ENCODE measurements around the gene GPHN.
"Not testable (repeated sequence)": the region's sequence is repeated elsewhere in the genome, so short reads cannot be mapped to it uniquely, and the experiment has no call there.

GPHN gene

GRCh38 chr14:66680216-66680615 is 172.3 kb downstream of the GPHN start:
- TF ChIP-seq, protein P1, sequence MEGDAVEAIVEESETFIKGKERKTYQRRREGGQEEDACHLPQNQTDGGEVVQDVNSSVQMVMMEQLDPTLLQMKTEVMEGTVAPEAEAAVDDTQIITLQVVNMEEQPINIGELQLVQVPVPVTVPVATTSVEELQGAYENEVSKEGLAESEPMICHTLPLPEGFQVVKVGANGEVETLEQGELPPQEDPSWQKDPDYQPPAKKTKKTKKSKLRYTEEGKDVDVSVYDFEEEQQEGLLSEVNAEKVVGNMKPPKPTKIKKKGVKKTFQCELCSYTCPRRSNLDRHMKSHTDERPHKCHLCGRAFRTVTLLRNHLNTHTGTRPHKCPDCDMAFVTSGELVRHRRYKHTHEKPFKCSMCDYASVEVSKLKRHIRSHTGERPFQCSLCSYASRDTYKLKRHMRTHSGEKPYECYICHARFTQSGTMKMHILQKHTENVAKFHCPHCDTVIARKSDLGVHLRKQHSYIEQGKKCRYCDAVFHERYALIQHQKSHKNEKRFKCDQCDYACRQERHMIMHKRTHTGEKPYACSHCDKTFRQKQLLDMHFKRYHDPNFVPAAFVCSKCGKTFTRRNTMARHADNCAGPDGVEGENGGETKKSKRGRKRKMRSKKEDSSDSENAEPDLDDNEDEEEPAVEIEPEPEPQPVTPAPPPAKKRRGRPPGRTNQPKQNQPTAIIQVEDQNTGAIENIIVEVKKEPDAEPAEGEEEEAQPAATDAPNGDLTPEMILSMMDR (IDR thresholded peaks at IDR 0.05; ENCODE audit: low read depth, low read length, missing control alignments), result no peak
- H3K4me3 ChIP-seq (ENCODE audit: low read depth, low read length), result no peak overlapping the region
- no peak for DNase-seq (ENCODE audit: low read depth)

- no peak overlapping the region for H3K4me3 ChIP-seq (ENCODE audit: low read depth, low read length)
- TF ChIP-seq, protein P1 (IDR thresholded peaks at IDR 0.05; ENCODE audit: low read depth, low read length, missing control alignments), result no peak
- no peak for DNase-seq (ENCODE audit: low read depth)
Observed at GRCh38 chr14:66696326-66696725, 188.4 kb downstream of the GPHN start.

DNA sequence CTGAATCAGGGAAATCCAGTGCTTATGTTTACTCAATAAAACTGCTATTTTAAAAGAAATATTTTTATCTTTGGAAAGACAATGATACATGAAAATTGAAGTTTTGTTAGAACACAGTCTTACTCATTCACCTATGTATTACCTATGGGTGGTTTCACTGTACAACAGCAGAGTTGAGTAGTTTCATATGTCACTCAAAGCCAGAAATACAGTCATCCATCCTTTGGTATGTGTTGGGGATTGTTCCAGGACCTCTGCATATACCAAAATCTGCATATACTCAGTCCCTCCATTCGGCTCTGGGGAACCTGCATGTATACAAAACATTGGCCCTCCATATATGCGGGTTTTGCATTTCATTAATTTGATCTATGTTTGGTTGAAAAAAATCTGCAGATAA is 190.6 kb downstream of the GPHN start:
- no peak overlapping the region for H3K4me3 ChIP-seq (ENCODE audit: low read depth, low read length)
- TF ChIP-seq, protein P1 (IDR thresholded peaks at IDR 0.05; ENCODE audit: low read depth, low read length, missing control alignments), result no peak
- DNase-seq (ENCODE audit: low read depth), result no peak

- no peak for DNase-seq (ENCODE audit: low read depth)
- no peak overlapping the region for H3K4me3 ChIP-seq (ENCODE audit: low read depth, low read length)
- TF ChIP-seq, protein P1 (IDR thresholded peaks at IDR 0.05; ENCODE audit: low read depth, low read length, missing control alignments), result no peak
Observed at GRCh38 chr14:66701813-66702212, 193.9 kb downstream of the GPHN start.

- no peak for DNase-seq (ENCODE audit: low read depth)
- no peak overlapping the region for H3K4me3 ChIP-seq (ENCODE audit: low read depth, low read length)
- TF ChIP-seq, protein P1 (IDR thresholded peaks at IDR 0.05; ENCODE audit: low read depth, low read length, missing control alignments), result no peak
Observed at GRCh38 chr14:66708267-66708666, 200.3 kb downstream of the GPHN start.

DNA sequence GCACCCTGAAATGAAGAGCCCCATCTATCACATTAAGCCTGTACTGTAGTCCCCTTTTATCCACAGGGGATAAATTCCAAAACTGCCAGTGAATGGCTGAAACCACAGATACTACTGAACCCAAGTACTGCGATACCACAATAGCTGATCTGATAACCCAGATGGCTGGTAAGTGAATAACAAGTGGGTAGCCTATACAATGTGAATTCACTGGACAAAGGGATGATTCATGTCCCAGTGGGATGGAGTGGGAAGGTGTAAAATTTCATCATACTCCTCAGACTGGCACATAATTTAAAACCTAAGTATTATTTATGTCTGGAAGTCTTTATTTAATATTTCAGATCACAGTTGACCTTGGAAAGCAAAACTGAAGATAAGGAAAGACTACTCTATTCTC is 201.3 kb downstream of the GPHN start:
- TF ChIP-seq, protein P1 (IDR thresholded peaks at IDR 0.05; ENCODE audit: low read depth, low read length, missing control alignments), result no peak
- H3K4me3 ChIP-seq (ENCODE audit: low read depth, low read length), result no peak overlapping the region
- DNase-seq (ENCODE audit: low read depth), result no peak

DNA sequence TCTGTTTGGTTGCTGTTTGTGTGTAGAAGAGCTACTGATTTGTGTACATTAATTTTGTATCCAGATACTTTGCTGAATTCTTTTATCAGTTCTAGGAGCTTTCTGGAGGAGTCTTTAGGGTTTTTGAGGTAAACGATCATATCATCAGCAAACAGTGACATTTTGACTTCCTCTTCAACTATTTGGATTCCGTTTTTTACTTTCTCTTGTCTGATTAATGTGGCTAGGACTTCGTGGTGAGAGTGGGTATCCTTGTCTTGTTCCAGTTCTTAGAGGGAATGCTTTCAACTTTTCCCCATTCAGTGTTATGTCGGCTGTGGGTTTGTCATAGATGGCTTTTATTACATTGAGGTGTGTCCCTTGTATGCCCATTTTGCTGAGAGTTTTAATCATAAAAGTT is 206.3 kb downstream of the GPHN start:
- not testable (repeated sequence) for H3K4me3 ChIP-seq (ENCODE audit: low read depth, low read length); DNase-seq (ENCODE audit: low read depth)

GRCh38 chr14:66715313-66715712 is 207.4 kb downstream of the GPHN start:
- H3K4me3 ChIP-seq (ENCODE audit: low read depth, low read length), result not testable (repeated sequence)
- peak; percentile 4 for DNase-seq (ENCODE audit: low read depth)

Data from GM12864 (cell line).